ENCODE measurements around the gene TNXB. TPM values are rescaled to one million over a fixed set of nuclear protein-coding genes. Genes with fewer than 3 reads are reported as not detected.

The TNXB gene
- total and polyA plus RNA-seq, 9 of the 15 experiments (the other 6 are each of a cell fraction or from before 2014, with no cell fraction given) = 0.14 to 28.1 (median 12.4) TPM

DNA sequence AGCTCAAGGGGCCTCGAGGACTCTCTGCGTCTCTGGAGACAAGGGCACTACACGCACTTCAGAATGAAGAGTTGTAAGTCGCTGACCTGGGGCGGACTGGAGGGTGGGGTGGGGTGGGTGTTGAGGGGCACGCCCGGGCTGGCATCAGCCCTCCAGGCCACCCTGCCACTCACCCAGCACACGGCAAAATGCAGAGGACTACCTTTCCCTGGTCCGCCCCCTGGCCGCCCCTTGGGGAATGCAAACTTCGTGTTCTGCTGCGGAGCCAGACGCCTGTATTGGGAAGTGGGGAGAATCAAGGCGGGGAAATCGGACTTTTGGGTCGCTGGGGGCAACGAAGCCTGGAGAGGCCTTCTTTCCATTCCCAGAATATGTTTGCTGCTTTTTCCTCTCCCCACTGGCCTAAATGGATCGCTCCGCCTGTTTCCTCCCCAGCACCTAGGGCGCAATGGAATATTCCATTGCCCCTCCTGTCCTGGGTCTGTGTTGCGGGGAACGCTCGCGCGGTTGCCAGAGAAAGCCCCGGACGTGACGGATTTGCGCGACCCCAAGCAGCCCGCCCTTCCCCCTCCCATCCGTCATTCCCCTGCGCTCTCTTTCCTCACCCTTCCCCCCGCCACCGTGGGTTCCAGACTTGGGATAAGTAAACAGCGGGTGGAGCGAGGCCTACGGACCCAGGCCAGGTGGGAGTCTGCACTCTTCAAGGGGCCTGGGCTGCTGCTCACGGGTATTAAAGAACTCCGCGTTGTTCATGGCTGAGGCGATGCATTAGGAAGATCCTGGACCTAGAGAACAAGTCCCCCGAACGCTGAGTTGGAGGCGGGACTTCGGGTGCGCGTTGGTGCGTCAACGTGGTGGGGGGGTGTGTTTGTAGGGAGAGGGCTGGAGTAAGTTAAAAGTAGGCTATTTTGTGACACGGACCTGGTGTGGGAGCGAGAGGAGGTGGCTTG is 44.7 kb upstream of the TNXB start, which contains the start of gene PPT2 (continued):
- TF ChIP-seq, protein P1, sequence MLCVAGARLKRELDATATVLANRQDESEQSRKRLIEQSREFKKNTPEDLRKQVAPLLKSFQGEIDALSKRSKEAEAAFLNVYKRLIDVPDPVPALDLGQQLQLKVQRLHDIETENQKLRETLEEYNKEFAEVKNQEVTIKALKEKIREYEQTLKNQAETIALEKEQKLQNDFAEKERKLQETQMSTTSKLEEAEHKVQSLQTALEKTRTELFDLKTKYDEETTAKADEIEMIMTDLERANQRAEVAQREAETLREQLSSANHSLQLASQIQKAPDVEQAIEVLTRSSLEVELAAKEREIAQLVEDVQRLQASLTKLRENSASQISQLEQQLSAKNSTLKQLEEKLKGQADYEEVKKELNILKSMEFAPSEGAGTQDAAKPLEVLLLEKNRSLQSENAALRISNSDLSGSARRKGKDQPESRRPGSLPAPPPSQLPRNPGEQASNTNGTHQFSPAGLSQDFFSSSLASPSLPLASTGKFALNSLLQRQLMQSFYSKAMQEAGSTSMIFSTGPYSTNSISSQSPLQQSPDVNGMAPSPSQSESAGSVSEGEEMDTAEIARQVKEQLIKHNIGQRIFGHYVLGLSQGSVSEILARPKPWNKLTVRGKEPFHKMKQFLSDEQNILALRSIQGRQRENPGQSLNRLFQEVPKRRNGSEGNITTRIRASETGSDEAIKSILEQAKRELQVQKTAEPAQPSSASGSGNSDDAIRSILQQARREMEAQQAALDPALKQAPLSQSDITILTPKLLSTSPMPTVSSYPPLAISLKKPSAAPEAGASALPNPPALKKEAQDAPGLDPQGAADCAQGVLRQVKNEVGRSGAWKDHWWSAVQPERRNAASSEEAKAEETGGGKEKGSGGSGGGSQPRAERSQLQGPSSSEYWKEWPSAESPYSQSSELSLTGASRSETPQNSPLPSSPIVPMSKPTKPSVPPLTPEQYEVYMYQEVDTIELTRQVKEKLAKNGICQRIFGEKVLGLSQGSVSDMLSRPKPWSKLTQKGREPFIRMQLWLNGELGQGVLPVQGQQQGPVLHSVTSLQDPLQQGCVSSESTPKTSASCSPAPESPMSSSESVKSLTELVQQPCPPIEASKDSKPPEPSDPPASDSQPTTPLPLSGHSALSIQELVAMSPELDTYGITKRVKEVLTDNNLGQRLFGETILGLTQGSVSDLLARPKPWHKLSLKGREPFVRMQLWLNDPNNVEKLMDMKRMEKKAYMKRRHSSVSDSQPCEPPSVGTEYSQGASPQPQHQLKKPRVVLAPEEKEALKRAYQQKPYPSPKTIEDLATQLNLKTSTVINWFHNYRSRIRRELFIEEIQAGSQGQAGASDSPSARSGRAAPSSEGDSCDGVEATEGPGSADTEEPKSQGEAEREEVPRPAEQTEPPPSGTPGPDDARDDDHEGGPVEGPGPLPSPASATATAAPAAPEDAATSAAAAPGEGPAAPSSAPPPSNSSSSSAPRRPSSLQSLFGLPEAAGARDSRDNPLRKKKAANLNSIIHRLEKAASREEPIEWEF (CRISPR knock-in tag; IDR thresholded peaks at IDR 0.05) = no peak
- TF ChIP-seq SPI1 (IDR thresholded peaks at IDR 0.05; ENCODE audit: borderline replicate concordance, low read depth, low read length) (peak; percentile 29; the same call in 1 of the 2 replicates), ZNF79 (CRISPR knock-in tag; IDR thresholded peaks at IDR 0.05; ENCODE audit: low read depth) (peak; percentile 28; the same call in 1 of the 2 replicates), NR1H2 (CRISPR knock-in tag; IDR thresholded peaks at IDR 0.05) (peak; percentile 91; the same call in 1 of the 2 replicates), SNRNP70 (optimal IDR thresholded peaks at IDR 0.05; ENCODE audit: low read depth, low read length) (no peak), DDX20 (tag; IDR thresholded peaks at IDR 0.05; ENCODE audit: low read depth) (no peak), HNRNPK (IDR thresholded peaks at IDR 0.05; ENCODE audit: low read depth, low read length, poor library complexity, severe bottlenecking) (no peak), GABPB1 (CRISPR knock-in tag; IDR thresholded peaks at IDR 0.05) (peak; percentile 94), BRD4 (IDR thresholded peaks at IDR 0.05) (peak; percentile 63; the same call in 1 of the 2 replicates), POLR2H (tag; IDR thresholded peaks at IDR 0.05; ENCODE audit: low read depth) (no peak), POLR2B (IDR thresholded peaks at IDR 0.05; ENCODE audit: low read depth, partially characterized antibody) (peak; percentile 62), RB1 (IDR thresholded peaks at IDR 0.05; ENCODE audit: low read depth) (peak; percentile 55), NFXL1 (CRISPR knock-in tag; IDR thresholded peaks at IDR 0.05) (no peak), RBM22 (IDR thresholded peaks at IDR 0.05; ENCODE audit: low read depth, low read length, poor library complexity, severe bottlenecking) (peak; percentile 73)
- TF ChIP-seq, protein P2, sequence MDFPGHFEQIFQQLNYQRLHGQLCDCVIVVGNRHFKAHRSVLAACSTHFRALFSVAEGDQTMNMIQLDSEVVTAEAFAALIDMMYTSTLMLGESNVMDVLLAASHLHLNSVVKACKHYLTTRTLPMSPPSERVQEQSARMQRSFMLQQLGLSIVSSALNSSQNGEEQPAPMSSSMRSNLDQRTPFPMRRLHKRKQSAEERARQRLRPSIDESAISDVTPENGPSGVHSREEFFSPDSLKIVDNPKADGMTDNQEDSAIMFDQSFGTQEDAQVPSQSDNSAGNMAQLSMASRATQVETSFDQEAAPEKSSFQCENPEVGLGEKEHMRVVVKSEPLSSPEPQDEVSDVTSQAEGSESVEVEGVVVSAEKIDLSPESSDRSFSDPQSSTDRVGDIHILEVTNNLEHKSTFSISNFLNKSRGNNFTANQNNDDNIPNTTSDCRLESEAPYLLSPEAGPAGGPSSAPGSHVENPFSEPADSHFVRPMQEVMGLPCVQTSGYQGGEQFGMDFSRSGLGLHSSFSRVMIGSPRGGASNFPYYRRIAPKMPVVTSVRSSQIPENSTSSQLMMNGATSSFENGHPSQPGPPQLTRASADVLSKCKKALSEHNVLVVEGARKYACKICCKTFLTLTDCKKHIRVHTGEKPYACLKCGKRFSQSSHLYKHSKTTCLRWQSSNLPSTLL (IDR thresholded peaks at IDR 0.05) = no peak
- TF ChIP-seq, protein P3, sequence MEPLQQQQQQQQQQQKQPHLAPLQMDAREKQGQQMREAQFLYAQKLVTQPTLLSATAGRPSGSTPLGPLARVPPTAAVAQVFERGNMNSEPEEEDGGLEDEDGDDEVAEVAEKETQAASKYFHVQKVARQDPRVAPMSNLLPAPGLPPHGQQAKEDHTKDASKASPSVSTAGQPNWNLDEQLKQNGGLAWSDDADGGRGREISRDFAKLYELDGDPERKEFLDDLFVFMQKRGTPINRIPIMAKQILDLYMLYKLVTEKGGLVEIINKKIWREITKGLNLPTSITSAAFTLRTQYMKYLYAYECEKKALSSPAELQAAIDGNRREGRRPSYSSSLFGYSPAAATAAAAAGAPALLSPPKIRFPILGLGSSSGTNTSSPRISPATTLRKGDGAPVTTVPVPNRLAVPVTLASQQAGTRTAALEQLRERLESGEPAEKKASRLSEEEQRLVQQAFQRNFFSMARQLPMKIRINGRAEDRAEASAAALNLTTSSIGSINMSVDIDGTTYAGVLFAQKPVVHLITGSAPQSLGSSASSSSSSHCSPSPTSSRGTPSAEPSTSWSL (CRISPR knock-in tag; IDR thresholded peaks at IDR 0.05; ENCODE audit: borderline replicate concordance) = no peak
- TF ChIP-seq, protein P4, sequence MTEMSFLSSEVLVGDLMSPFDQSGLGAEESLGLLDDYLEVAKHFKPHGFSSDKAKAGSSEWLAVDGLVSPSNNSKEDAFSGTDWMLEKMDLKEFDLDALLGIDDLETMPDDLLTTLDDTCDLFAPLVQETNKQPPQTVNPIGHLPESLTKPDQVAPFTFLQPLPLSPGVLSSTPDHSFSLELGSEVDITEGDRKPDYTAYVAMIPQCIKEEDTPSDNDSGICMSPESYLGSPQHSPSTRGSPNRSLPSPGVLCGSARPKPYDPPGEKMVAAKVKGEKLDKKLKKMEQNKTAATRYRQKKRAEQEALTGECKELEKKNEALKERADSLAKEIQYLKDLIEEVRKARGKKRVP (CRISPR knock-in tag; IDR thresholded peaks at IDR 0.05) = no peak

Measured in K562 (cell line).